Body of pancreas (tissue), 4 donors: ENCODE data around the gene RDH8.

Experiments used
- CTCF ChIP-seq, 7 experiments: fragments of 450-650 bp in 4 of 7; fragments of 200-600 bp in 3 of 7; sonication (generic) in 3 of 7; IDR thresholded peaks; one replicate each; pipeline ENCODE4 v1.5.1; 2016 to 2019; ENCODE audit warnings: antibody characterized with exemption in 7 of 7
- POLR2A ChIP-seq, 3 donors: fragments of 450-650 bp; IDR thresholded peaks; one replicate each; pipeline ENCODE4 v1.6.1; 2016; ENCODE audit warnings: antibody characterized with exemption in 3 of 3, mild to moderate bottlenecking in 2 of 3

DNA sequence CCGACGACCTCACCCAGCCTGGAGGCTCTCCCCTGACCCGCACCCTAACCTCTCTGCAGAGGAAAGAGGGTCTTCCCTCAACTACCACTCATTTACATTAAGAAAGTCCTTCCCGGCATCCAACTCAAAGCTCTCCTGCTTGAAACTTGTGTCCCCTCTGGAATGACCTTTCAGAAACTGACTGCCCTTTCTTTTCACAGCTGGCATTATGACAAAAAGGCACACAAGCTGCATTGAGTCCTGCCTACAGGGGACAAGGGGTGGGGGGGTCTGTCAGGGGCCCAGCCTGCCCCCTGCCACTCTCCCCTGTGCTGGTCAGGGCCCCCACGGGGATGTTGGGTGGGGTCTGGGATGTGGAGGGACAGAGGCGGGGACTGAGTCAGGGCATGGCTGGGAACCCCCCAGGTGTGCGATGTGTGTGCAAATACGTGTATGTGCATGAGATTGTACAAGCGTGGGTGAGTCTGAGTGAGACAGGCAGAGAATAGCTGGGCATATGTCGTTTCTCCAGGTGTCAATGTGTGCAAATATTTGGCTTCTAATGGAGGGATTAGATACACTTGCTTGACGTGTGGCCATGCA lies 5.0 kb upstream of the RDH8 start:
- TF ChIP-seq CTCF (IDR thresholded peaks at IDR 0.05) (no peak), POLR2A (IDR thresholded peaks at IDR 0.05) (no peak)
